HepG2 (cell line): Measurements from ENCODE around the gene FNDC3B. TPM values are rescaled to one million over a fixed set of nuclear protein-coding genes. Genes with fewer than 3 reads are reported as not detected.
A peak's percentile ranks its signal among the peaks of the same experiment; 100 is the strongest.

Experiments used
- ATAC-seq: fragments of 200-7000 bp; cut with Tn5 transposase; 3 replicates; pipeline ENCODE4 v1.9.1; 2020; ENCODE audit warnings: mild to moderate bottlenecking, moderate library complexity
- BruUV-seq: library from RNA; stranded (reverse); fragments of 400-500 nt; replicated peaks from 2 replicates; lab custom pipeline; 2021; lab: Mats Ljungman, UMichigan
- CTCF ChIA-PET: fragments of 300-600 bp; formaldehyde crosslinking; extraction: SDS; loops from one replicate; lab custom pipeline; 2021; ENCODE audit warnings: low total read pairs, inconsistent platforms, low intra/inter-chr PET ratio; lab: Yijun Ruan, JAX
- POLR2A ChIA-PET: fragments of 350-600 bp; sonication (Branson Sonifier 250); formaldehyde crosslinking; loops from one replicate; lab custom pipeline; 2020; ENCODE audit warnings: antibody characterized with exemption, inconsistent platforms; lab: Yijun Ruan, JAX
- DNase-seq: peaks from one replicate; pipeline ENCODE4 v3.0.0-alpha.2; 2015; ENCODE audit warnings: low spot score
- FAIRE-seq: peaks from 3 replicates; lab custom pipeline; 2011; peaks lifted over from hg19 to GRCh38; lab: Jason Lieb, UNC
- H2AFZ ChIP-seq: one replicate; pipeline ENCODE4 v1.6.1; 2011; ENCODE audit warnings: low read length, inconsistent platforms
- H3K27ac ChIP-seq: fragments of 300-600 bp; 3 replicates; pipeline ENCODE4 v1.8.0; 2011; ENCODE audit warnings: mixed run types, mild to moderate bottlenecking, mixed read lengths, low read length, inconsistent platforms; ENCODE audit not compliant: insufficient read depth; ENCODE audit errors: extremely low read length
- H3K27me3 ChIP-seq, 2 experiments: fragments of 200-600 bp in 1 of 2; 2 replicates in 1 of 2; 3 replicates in 1 of 2; pipeline versions ENCODE4 v1.6.0 to v1.8.0; 2011; ENCODE audit warnings: low read length in 2 of 2, mild to moderate bottlenecking in 2 of 2, moderate library complexity in 2 of 2, inconsistent platforms in 1 of 2; ENCODE audit not compliant: insufficient read depth in 2 of 2, control insufficient read depth in 1 of 2
- H3K36me3 ChIP-seq, 2 experiments: fragments of 200-600 bp in 1 of 2; replicated peaks in 1 of 2; 2 replicates in 1 of 2; 3 replicates in 1 of 2; pipeline versions ENCODE4 v1.5.1 to v1.8.0; 2011; ENCODE audit warnings: low read length in 2 of 2, inconsistent platforms in 1 of 2; ENCODE audit not compliant: insufficient read depth in 2 of 2, control insufficient read depth in 1 of 2
- H3K4me1 ChIP-seq: 2 replicates; pipeline ENCODE4 v1.5.1; 2012; ENCODE audit warnings: low read length, inconsistent platforms; ENCODE audit not compliant: insufficient read depth
- H3K4me2 ChIP-seq: 2 replicates; pipeline ENCODE4 v1.6.0; 2011; ENCODE audit warnings: low read depth, low read length, inconsistent platforms
- H3K4me3 ChIP-seq, 3 experiments: fragments of 200-600 bp in 1 of 3; sonication (generic), shearing (Covaris generic) in 1 of 3; replicated peaks in 1 of 3; 2 replicates each; pipeline ENCODE4 v1.5.1; 2011 to 2016; ENCODE audit warnings: low read length in 3 of 3, inconsistent platforms in 2 of 3, low read depth in 2 of 3, mild to moderate bottlenecking in 2 of 3, control low read depth in 1 of 3, mixed read lengths in 1 of 3; ENCODE audit not compliant: insufficient read depth in 1 of 3
- H3K79me2 ChIP-seq: one replicate; pipeline ENCODE4 v1.6.1; 2011; ENCODE audit warnings: low read length, inconsistent platforms; ENCODE audit not compliant: insufficient read depth
- H3K9ac ChIP-seq: 2 replicates; pipeline ENCODE4 v1.6.0; 2011; ENCODE audit warnings: mild to moderate bottlenecking, low read depth, low read length, inconsistent platforms; ENCODE audit not compliant: insufficient read depth
- H3K9me3 ChIP-seq: 2 replicates; pipeline ENCODE4 v1.5.1; 2012; ENCODE audit warnings: mild to moderate bottlenecking, low read length
- H4K20me1 ChIP-seq: 2 replicates; pipeline ENCODE4 v1.6.0; 2011; ENCODE audit warnings: inconsistent platforms, mild to moderate bottlenecking, low read length, moderate library complexity; ENCODE audit not compliant: insufficient read depth
- AGO2 ChIP-seq: fragments of 200-400 bp; formaldehyde crosslinking; optimal IDR thresholded peaks from 2 replicates; pipeline ENCODE3; 2017; ENCODE audit warnings: mild to moderate bottlenecking, low read depth, low read length, moderate library complexity
- GTF2F1 ChIP-seq: fragments of 150-350 bp; IDR thresholded peaks from 2 replicates; pipeline ENCODE4 v1.6.1; 2014; ENCODE audit warnings: low read length
- RBM22 ChIP-seq: fragments of 200-400 bp; formaldehyde crosslinking; optimal IDR thresholded peaks from 2 replicates; pipeline ENCODE3; 2017; ENCODE audit warnings: mild to moderate bottlenecking, low read length, moderate library complexity
- SSRP1 ChIP-seq: IDR thresholded peaks from 2 replicates; pipeline ENCODE4 v1.6.1; 2016; ENCODE audit warnings: control low read depth
- ZNF605 ChIP-seq: sonication (generic); formaldehyde crosslinking; IDR thresholded peaks from 2 replicates; pipeline ENCODE4 v1.8.0; 2022; ENCODE audit warnings: mild to moderate bottlenecking, missing genetic modification reagents
- WGBS: methylation state at CpG from one replicate; pipeline ENCODE4 v1.1.6; 2017; ENCODE audit warnings: low lambda C conversion rate; 5-methylcytosine and 5-hydroxymethylcytosine counted together
- in situ Hi-C: cut with HindIII; loops from 2 replicates; pipeline ENCODE4 v1.10.0; 2017; ENCODE audit warnings: low pct_unique_long_range_greater_than_20kb; ENCODE audit not compliant: extremely low pct_ligation_motif_present
- intact Hi-C: fragments of 100-400 bp; cut with micrococcal nuclease; formaldehyde crosslinking; loops from one replicate; pipeline ENCODE4 v1.10.0; 2022; ENCODE audit not compliant: unreplicated experiment
- polyA plus RNA-seq, 8 experiments: library from polyadenylated mRNA; depleted of rRNA in 3 of 8; stranded (reverse) in 7 of 8; unstranded in 1 of 8; fragments of >200 nt; fragmentation: Illumina TruSeq in 4 of 8; extraction: Trizol in 4 of 8; gene quantifications; 2 replicates each; pipeline versions ENCODE4 v1.2.1 to v1.2.3, GENCODE V29; 2011 to 2016; ENCODE audit warnings: low read depth in 4 of 8, missing spikeins in 1 of 8, mixed read lengths in 1 of 8; ENCODE audit not compliant: insufficient read depth in 1 of 8
- total RNA-seq, 5 experiments: library from RNA; depleted of rRNA; stranded (reverse); fragments of >200 nt; fragmentation: Illumina TruSeq; extraction: Trizol; gene quantifications; 2 replicates each; pipeline ENCODE4 v1.2.3, GENCODE V29; 2016; ENCODE audit warnings: low read depth in 1 of 5
- TF ChIP-seq, protein P1 (sequence below): sonication (generic); formaldehyde crosslinking; IDR thresholded peaks from 2 replicates; pipeline ENCODE4 v1.4.0; 2020; ENCODE audit warnings: missing genetic modification reagents, borderline replicate concordance

Gene FNDC3B
- total and polyA plus RNA-seq, 2 of the 13 experiments (the other 11 are each of a cell fraction or from before 2014, with no cell fraction given), result 74.8 to 103 TPM

DNA sequence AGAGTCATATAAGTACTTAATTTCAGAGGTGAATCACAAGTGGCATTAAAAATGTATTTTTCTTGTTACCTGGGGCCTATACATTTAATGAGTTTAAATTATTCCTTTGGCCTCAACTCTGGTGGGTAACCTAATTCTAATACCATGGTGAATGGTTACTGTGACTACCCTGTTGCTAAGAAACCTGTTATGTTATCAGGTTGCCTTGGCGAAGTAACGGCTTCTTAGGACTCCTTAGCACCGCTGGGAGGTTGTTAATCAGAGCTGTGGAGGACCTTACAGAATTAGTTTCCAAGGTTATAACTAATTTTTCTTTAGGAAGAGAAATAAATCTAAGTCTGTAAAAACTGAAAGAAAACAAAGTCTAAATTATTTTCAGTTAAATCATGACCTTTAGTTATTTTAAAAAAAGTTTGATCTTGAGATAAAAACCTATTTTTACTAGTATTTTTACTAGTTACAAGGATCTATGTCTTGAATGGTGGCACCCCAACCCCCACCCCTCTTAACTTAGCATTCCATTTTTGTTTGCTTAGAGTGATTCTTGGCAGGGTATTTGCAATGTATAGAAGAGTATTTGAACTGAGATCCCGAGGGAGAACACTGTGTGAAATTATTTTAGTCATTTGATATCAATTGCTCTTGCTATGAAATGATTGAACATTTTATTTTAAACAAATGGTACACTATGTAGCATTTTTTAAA is 155.5 kb downstream of the FNDC3B start (continued):
- TF ChIP-seq, protein P1, sequence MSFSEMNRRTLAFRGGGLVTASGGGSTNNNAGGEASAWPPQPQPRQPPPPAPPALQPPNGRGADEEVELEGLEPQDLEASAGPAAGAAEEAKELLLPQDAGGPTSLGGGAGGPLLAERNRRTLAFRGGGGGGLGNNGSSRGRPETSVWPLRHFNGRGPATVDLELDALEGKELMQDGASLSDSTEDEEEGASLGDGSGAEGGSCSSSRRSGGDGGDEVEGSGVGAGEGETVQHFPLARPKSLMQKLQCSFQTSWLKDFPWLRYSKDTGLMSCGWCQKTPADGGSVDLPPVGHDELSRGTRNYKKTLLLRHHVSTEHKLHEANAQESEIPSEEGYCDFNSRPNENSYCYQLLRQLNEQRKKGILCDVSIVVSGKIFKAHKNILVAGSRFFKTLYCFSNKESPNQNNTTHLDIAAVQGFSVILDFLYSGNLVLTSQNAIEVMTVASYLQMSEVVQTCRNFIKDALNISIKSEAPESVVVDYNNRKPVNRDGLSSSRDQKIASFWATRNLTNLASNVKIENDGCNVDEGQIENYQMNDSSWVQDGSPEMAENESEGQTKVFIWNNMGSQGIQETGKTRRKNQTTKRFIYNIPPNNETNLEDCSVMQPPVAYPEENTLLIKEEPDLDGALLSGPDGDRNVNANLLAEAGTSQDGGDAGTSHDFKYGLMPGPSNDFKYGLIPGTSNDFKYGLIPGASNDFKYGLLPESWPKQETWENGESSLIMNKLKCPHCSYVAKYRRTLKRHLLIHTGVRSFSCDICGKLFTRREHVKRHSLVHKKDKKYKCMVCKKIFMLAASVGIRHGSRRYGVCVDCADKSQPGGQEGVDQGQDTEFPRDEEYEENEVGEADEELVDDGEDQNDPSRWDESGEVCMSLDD (CRISPR knock-in tag), result no peak
- no peak for TF ChIP-seq GTF2F1
- TF ChIP-seq SSRP1, result peak; percentile 18; the same call in 1 of the 2 replicates

DNA sequence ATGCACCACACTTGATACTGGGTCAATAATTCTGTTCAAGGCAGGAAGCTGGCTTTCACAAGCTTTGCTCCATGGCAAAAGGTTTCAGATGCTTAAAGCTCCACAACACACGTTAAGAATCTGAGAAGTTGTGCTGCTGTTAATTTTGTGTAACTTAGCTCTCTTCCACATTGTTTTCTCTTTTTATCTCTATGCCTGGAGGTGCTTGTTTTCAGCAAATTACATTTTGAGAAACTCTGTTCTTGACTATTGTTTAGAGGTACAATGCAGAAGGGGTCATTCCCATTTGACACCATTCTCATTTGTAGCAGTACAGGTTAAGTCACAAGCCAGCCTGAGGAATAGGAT is 156.0 kb downstream of the FNDC3B start:
- FAIRE-seq, result no peak
- Histone ChIP-seq H3K4me3 (no peak overlapping the region), H3K4me2 (no peak overlapping the region), H3K9me3 (no peaks in the 10 kb centered on the region), H3K79me2 (peaks cover 90% of the 10 kb centered on the region), H3K9ac (no peak overlapping the region), H3K4me1 (peaks cover 78% of the 10 kb centered on the region), H4K20me1 (peaks cover 92% of the 10 kb centered on the region), H2AFZ (no peak overlapping the region), H3K27me3 (no peaks in the 10 kb centered on the region), H3K36me3 (peaks cover 7 to 34% of the 10 kb centered on the region in 2 experiments), H3K27ac (peak overlapping the region; percentile 13)
- DNase-seq, result no peak
- CTCF ChIA-PET, result no interaction called here
- 77% methylated on average over 1 of the region's 1 CpG for WGBS
- TF ChIP-seq ZNF605 (CRISPR knock-in tag), result no peak
- TF ChIP-seq AGO2, result peak; percentile 58
- peak; percentile 97 for TF ChIP-seq RBM22
- POLR2A ChIA-PET, result interaction anchor here (1.2 kb wide), 1 partner anchor 55 kb away, joined by 4 read pairs; no protein-coding TSS in a partner anchor
- in situ Hi-C loops (no loop called here), intact Hi-C loops (no loop called here)
- no TSS peak for BruUV-seq
- no peak for ATAC-seq
